ENCODE results near the gene SPOCD1.

Gene SPOCD1

GRCh38 chr1:31848381-31848897 lies 32.6 kb upstream of the SPOCD1 start:
- Histone ChIP-seq H3K4me3 (replicated peaks; ENCODE audit: insufficient read depth, low read length) (no peak overlapping the region), H3K27ac (replicated peaks) (no peak overlapping the region), H3K27me3 (ENCODE audit: insufficient read depth, poor library complexity, severe bottlenecking) (no peaks in the 10 kb centered on the region)
- DNase-seq (ENCODE audit: low read depth in 1 of 2, low spot score in 1 of 2) = no peak
- no peak for TF ChIP-seq SPI1 (IDR thresholded peaks at IDR 0.05; ENCODE audit: borderline replicate concordance, low read depth)
- TF ChIP-seq, protein P1, sequence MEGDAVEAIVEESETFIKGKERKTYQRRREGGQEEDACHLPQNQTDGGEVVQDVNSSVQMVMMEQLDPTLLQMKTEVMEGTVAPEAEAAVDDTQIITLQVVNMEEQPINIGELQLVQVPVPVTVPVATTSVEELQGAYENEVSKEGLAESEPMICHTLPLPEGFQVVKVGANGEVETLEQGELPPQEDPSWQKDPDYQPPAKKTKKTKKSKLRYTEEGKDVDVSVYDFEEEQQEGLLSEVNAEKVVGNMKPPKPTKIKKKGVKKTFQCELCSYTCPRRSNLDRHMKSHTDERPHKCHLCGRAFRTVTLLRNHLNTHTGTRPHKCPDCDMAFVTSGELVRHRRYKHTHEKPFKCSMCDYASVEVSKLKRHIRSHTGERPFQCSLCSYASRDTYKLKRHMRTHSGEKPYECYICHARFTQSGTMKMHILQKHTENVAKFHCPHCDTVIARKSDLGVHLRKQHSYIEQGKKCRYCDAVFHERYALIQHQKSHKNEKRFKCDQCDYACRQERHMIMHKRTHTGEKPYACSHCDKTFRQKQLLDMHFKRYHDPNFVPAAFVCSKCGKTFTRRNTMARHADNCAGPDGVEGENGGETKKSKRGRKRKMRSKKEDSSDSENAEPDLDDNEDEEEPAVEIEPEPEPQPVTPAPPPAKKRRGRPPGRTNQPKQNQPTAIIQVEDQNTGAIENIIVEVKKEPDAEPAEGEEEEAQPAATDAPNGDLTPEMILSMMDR (IDR thresholded peaks at IDR 0.05; ENCODE audit: insufficient read depth, low read length) = no peak

DNA sequence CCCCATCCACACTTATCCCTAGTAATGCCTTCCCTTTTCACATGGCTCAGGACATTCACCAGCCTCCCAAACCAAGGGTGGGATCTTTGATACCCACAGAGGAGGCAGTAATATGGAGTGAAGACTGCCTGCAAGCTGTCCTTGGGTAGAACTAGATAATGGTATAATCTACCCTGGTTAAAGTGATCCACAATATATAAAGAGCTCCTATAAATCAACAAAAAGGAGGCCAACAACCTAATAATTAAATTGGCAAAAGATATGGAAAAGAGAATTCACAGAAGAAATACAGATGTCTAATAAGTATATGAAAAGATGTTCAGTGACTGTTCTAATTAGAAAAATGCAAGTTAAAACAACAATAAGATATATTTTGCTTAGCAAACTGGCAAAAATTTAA lies 30.7 kb upstream of the SPOCD1 start:
- Histone ChIP-seq H3K27me3 (ENCODE audit: insufficient read depth, poor library complexity, severe bottlenecking) (no peaks in the 10 kb centered on the region), H3K4me3 (replicated peaks; ENCODE audit: insufficient read depth, low read length) (no peak overlapping the region), H3K27ac (replicated peaks) (no peak overlapping the region)
- no peak for DNase-seq (ENCODE audit: low read depth in 1 of 2, low spot score in 1 of 2)
- TF ChIP-seq, protein P1 (IDR thresholded peaks at IDR 0.05; ENCODE audit: insufficient read depth, low read length) = no peak
- TF ChIP-seq POLR2AphosphoS5 (IDR thresholded peaks at IDR 0.05; ENCODE audit: low read depth) (no peak), GABPA (IDR thresholded peaks at IDR 0.05; ENCODE audit: low read depth) (no peak), SPI1 (IDR thresholded peaks at IDR 0.05; ENCODE audit: borderline replicate concordance, low read depth) (no peak)
- TF ChIP-seq, protein P2, sequence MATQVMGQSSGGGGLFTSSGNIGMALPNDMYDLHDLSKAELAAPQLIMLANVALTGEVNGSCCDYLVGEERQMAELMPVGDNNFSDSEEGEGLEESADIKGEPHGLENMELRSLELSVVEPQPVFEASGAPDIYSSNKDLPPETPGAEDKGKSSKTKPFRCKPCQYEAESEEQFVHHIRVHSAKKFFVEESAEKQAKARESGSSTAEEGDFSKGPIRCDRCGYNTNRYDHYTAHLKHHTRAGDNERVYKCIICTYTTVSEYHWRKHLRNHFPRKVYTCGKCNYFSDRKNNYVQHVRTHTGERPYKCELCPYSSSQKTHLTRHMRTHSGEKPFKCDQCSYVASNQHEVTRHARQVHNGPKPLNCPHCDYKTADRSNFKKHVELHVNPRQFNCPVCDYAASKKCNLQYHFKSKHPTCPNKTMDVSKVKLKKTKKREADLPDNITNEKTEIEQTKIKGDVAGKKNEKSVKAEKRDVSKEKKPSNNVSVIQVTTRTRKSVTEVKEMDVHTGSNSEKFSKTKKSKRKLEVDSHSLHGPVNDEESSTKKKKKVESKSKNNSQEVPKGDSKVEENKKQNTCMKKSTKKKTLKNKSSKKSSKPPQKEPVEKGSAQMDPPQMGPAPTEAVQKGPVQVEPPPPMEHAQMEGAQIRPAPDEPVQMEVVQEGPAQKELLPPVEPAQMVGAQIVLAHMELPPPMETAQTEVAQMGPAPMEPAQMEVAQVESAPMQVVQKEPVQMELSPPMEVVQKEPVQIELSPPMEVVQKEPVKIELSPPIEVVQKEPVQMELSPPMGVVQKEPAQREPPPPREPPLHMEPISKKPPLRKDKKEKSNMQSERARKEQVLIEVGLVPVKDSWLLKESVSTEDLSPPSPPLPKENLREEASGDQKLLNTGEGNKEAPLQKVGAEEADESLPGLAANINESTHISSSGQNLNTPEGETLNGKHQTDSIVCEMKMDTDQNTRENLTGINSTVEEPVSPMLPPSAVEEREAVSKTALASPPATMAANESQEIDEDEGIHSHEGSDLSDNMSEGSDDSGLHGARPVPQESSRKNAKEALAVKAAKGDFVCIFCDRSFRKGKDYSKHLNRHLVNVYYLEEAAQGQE (IDR thresholded peaks at IDR 0.05; ENCODE audit: insufficient replicate concordance, low read depth) = no peak

- TF ChIP-seq POLR2AphosphoS5 (IDR thresholded peaks at IDR 0.05; ENCODE audit: low read depth) = peak; percentile 29; the same call in 1 of the 2 replicates
- no peak for TF ChIP-seq GABPA (IDR thresholded peaks at IDR 0.05; ENCODE audit: low read depth)
- Histone ChIP-seq H3K27me3 (ENCODE audit: insufficient read depth, poor library complexity, severe bottlenecking) (no peaks in the 10 kb centered on the region), H3K4me3 (replicated peaks; ENCODE audit: insufficient read depth, low read length) (no peak overlapping the region), H3K27ac (replicated peaks) (no peak overlapping the region)
- DNase-seq (ENCODE audit: low read depth in 1 of 2, low spot score in 1 of 2) = peak; percentile 52 to 54
Measured at GRCh38 chr1:31843506-31843905, 27.7 kb upstream of the SPOCD1 start.

DNA sequence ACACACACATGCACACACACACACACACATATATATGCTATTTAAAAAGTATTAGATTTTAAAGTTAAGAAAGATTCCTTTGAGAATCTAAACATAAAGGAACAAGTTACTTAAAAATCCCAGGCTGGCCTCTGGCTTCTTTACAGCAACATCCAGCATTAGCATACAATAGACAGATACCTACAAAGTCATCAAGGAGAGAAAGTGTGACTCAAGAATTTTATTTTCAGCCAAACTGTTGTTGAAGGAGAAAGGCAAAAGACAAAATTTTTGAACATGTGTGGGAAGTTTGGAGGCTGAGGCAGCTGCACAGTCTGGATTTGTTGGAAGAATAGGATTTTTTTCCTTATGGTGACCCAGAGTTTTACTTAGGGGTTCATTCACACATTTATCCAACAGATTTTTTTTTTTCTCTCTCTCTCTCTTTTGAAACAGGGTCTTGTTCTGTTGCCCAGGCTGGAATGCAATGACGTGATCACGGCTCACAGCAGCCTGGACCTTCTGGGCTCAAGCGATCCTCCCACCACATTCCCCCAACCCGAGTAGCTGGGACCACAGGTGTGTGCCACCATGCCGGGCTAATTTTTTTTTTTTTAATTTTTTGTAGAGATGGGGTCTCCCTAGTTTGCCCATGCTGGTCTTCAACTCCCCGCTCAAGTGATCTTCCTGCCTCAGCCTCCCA lies 24.0 kb upstream of the SPOCD1 start:
- DNase-seq (ENCODE audit: low read depth in 1 of 2, low spot score in 1 of 2) = no peak
- Histone ChIP-seq H3K27me3 (ENCODE audit: insufficient read depth, poor library complexity, severe bottlenecking) (no peaks in the 10 kb centered on the region), H3K4me3 (replicated peaks; ENCODE audit: insufficient read depth, low read length) (no peak overlapping the region), H3K27ac (replicated peaks) (no peak overlapping the region)
- no peak for TF ChIP-seq POLR2AphosphoS5 (IDR thresholded peaks at IDR 0.05; ENCODE audit: low read depth)
- TF ChIP-seq GABPA (IDR thresholded peaks at IDR 0.05; ENCODE audit: low read depth) = no peak
- TF ChIP-seq, protein P2 (IDR thresholded peaks at IDR 0.05; ENCODE audit: insufficient replicate concordance, low read depth) = no peak
- no peak for TF ChIP-seq SPI1 (IDR thresholded peaks at IDR 0.05; ENCODE audit: borderline replicate concordance, low read depth)
- TF ChIP-seq, protein P1 (IDR thresholded peaks at IDR 0.05; ENCODE audit: insufficient read depth, low read length) = no peak

Measured in HL-60 (cell line).